ENCODE measurements around the gene PTGS1. TPM values are rescaled to one million over a fixed set of nuclear protein-coding genes. Genes with fewer than 3 reads are reported as not detected.

Gene PTGS1
- polyA plus RNA-seq, 1 donor from 2014 or later = 0.17 TPM

DNA sequence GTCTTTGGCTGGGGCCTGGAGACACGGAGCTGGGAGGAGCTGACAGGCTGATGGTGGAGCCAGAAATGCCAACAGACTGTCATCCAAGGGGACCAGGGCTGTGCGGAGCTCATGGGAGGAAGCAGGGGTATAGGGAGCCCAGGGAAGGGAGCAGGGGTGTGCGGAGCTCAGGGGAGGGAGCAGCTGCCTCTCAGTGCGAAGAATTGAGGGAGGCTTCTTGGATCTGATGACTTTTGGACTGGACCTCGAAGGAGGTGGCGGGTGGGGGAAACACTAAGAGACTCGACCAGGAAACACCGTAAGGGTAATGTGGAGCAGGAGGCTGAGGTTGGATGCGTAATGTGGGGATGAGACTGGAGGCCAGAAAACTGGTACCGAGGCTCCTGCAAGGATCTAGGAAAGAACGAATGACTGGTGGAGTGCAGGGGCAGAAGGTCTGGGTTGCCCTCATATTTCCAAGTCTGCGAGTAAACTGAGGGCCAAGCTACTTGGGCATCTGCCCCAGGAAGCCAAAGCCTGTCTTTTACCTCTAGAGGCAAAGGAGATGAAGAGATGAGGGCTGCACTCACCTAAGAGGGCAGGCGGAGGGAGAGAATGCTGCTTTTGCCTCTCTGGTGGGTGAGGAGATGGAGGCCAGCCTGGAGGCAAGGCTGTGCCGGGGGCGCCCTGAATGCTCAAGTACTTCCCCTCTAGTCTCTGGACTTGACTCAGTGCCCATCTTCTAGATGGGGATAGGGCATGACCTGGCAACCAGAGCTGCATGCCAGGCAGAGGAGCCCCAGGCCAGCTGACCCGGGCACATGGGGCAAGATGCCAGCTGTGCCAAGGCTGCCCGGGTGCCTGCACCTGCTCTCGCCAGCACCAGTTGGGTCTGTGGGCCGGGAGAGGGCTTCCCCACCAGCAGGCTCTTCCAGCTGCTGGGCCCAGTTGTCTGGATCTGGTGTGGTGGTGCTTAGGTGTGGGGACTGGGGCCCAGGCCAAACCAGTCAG, 2.3 kb downstream of the PTGS1 start:
- no peaks in the 10 kb centered on the region for H3K79me2 ChIP-seq (replicated peaks; ENCODE audit: insufficient read depth, low read length)
- H3F3A ChIP-seq (ENCODE audit: insufficient read depth, low read length, poor library complexity, severe bottlenecking) = no peaks in the 10 kb centered on the region
- TF ChIP-seq TAF1 (IDR thresholded peaks at IDR 0.05; ENCODE audit: low read depth) (no peak), REST (IDR thresholded peaks at IDR 0.05; ENCODE audit: borderline replicate concordance) (no peak), RAD21 (conservative IDR thresholded peaks at IDR 0.05) (no peak), SMC3 (conservative IDR thresholded peaks at IDR 0.05; ENCODE audit: poor library complexity) (no peak), MXI1 (conservative IDR thresholded peaks at IDR 0.05; ENCODE audit: poor library complexity, severe bottlenecking) (no peak), POLR2AphosphoS5 (IDR thresholded peaks at IDR 0.05) (no peak), EZH2 (IDR thresholded peaks at IDR 0.05; ENCODE audit: borderline replicate concordance, insufficient read depth, low read length, poor library complexity, severe bottlenecking) (no peak), EP300 (conservative IDR thresholded peaks at IDR 0.05; ENCODE audit: poor library complexity, severe bottlenecking) (no peak)
- TF ChIP-seq, protein P1, sequence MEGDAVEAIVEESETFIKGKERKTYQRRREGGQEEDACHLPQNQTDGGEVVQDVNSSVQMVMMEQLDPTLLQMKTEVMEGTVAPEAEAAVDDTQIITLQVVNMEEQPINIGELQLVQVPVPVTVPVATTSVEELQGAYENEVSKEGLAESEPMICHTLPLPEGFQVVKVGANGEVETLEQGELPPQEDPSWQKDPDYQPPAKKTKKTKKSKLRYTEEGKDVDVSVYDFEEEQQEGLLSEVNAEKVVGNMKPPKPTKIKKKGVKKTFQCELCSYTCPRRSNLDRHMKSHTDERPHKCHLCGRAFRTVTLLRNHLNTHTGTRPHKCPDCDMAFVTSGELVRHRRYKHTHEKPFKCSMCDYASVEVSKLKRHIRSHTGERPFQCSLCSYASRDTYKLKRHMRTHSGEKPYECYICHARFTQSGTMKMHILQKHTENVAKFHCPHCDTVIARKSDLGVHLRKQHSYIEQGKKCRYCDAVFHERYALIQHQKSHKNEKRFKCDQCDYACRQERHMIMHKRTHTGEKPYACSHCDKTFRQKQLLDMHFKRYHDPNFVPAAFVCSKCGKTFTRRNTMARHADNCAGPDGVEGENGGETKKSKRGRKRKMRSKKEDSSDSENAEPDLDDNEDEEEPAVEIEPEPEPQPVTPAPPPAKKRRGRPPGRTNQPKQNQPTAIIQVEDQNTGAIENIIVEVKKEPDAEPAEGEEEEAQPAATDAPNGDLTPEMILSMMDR (IDR thresholded peaks at IDR 0.05; ENCODE audit: poor library complexity, severe bottlenecking) = no peak
- H3K9me3 ChIP-seq (ENCODE audit: low read length) = no peaks in the 10 kb centered on the region
- no peak overlapping the region for H2AFZ ChIP-seq (ENCODE audit: low read depth, low read length)
- H3K4me3 ChIP-seq (ENCODE audit: low read length) = no peak overlapping the region
- no peaks in the 10 kb centered on the region for H4K20me1 ChIP-seq (ENCODE audit: insufficient read depth)
- H3K9ac ChIP-seq (ENCODE audit: low read length) = no peak overlapping the region
- H3K9me2 ChIP-seq (ENCODE audit: insufficient read depth, low read length) = no peaks in the 10 kb centered on the region
- H3K27ac ChIP-seq (ENCODE audit: low read length) = no peak overlapping the region
- no peaks in the 10 kb centered on the region for H3K36me3 ChIP-seq (ENCODE audit: insufficient read depth, low read length)
- no peak overlapping the region for H3K4me2 ChIP-seq (ENCODE audit: low read length)
- peaks cover 20% of the 10 kb centered on the region for H3K27me3 ChIP-seq (ENCODE audit: insufficient read depth, low read depth, low read length)

DNA sequence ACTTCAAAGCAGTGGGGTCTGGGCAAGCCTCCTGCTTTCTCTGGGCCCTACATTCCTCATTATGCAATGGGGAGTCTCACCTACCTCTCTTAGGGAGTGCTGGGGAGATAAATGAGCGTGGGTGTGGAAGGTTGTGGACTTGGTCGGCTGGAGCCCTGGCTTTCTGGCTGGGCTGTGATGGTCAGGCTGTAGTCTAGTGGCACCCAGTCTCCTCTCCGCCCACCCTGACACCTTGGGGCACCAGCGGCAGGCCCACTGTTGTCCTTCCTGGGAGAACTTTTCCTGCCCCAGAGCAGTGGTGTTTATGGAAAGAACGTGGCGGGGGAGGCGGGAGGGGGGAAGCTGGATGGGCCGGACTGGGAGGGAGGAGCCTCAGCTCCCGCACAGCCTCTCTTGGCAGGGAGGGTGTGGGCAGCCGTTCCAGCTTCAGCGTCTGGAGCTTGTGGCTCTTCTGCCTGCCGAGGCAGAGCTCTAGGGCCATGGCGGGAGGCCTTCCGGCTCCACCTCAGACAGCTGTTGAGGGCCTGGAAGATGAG, 4.1 kb downstream of the PTGS1 start:
- Histone ChIP-seq H3K9me3 (ENCODE audit: low read length) (no peaks in the 10 kb centered on the region), H3K4me2 (ENCODE audit: low read length) (no peak overlapping the region), H3F3A (ENCODE audit: insufficient read depth, low read length, poor library complexity, severe bottlenecking) (no peaks in the 10 kb centered on the region)

More for the DNA sequence above, 4.1 kb downstream of the PTGS1 start:
- H3K27ac ChIP-seq (ENCODE audit: low read length) = no peak overlapping the region
- TF ChIP-seq EZH2 (IDR thresholded peaks at IDR 0.05; ENCODE audit: borderline replicate concordance, insufficient read depth, low read length, poor library complexity, severe bottlenecking) (no peak), SMC3 (conservative IDR thresholded peaks at IDR 0.05; ENCODE audit: poor library complexity) (no peak), EP300 (conservative IDR thresholded peaks at IDR 0.05; ENCODE audit: poor library complexity, severe bottlenecking) (no peak), RAD21 (conservative IDR thresholded peaks at IDR 0.05) (no peak), TAF1 (IDR thresholded peaks at IDR 0.05; ENCODE audit: low read depth) (no peak), POLR2AphosphoS5 (IDR thresholded peaks at IDR 0.05) (no peak), REST (IDR thresholded peaks at IDR 0.05; ENCODE audit: borderline replicate concordance) (no peak), MXI1 (conservative IDR thresholded peaks at IDR 0.05; ENCODE audit: poor library complexity, severe bottlenecking) (no peak)
- TF ChIP-seq, protein P1 (IDR thresholded peaks at IDR 0.05; ENCODE audit: poor library complexity, severe bottlenecking) = no peak
- no peak overlapping the region for H2AFZ ChIP-seq (ENCODE audit: low read depth, low read length)
- H3K4me3 ChIP-seq (ENCODE audit: low read length) = no peak overlapping the region
- H3K9ac ChIP-seq (ENCODE audit: low read length) = no peak overlapping the region
- no peaks in the 10 kb centered on the region for H3K36me3 ChIP-seq (ENCODE audit: insufficient read depth, low read length)
- peaks cover 20% of the 10 kb centered on the region for H3K27me3 ChIP-seq (ENCODE audit: insufficient read depth, low read depth, low read length)
- no peaks in the 10 kb centered on the region for H3K9me2 ChIP-seq (ENCODE audit: insufficient read depth, low read length)
- no peaks in the 10 kb centered on the region for H3K79me2 ChIP-seq (replicated peaks; ENCODE audit: insufficient read depth, low read length)
- no peaks in the 10 kb centered on the region for H4K20me1 ChIP-seq (ENCODE audit: insufficient read depth)
